Fibroblast of the aortic adventitia (primary cell): Measurements from ENCODE around the gene AFAP1. TPM values are rescaled to one million over a fixed set of nuclear protein-coding genes. Genes with fewer than 3 reads are reported as not detected.

Experiments
- DNase-seq: peaks from one replicate; pipeline ENCODE4 v3.0.0-alpha.2; 2010; ENCODE audit warnings: low read depth
- H3K4me3 ChIP-seq: 2 replicates; pipeline ENCODE4 v1.5.1; 2011; ENCODE audit warnings: low read depth, mild to moderate bottlenecking, control low read depth, low read length, moderate library complexity
- total RNA-seq: library from RNA; depleted of rRNA; stranded (reverse); fragments of >200 nt; gene quantifications from 2 replicates; pipeline ENCODE4 v1.2.3, GENCODE V29; 2012; ENCODE audit warnings: low replicate concordance
- TF ChIP-seq, protein P1 (sequence below): IDR thresholded peaks from 2 replicates; pipeline ENCODE4 v1.5.1; 2011; ENCODE audit warnings: mild to moderate bottlenecking, low read length, control low read depth, inconsistent platforms; ENCODE audit not compliant: insufficient read depth

AFAP1 gene
- total RNA-seq, 1 donor: 66.0 TPM

DNA sequence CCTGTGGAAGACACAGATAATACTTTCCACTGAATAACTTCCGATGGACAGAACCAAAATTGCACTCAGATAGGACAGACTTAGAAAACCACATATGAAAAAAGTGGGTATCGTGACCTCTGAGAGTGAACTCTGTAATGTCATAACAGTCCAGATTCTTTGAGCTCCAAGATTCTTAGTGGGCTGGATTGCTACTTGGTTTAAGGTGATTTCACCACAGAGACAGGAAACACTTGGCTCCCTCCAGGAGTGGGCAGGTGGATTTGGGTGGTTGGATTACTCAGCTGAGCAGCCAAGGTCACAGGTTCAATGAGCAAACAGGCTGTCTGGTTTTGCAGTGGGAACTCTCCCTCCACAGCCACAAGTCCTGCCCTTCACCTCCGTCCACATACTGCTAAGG lies 126.0 kb downstream of the AFAP1 start:
- no peak overlapping the region for H3K4me3 ChIP-seq
- peak; percentile 65 for DNase-seq
- TF ChIP-seq, protein P1, sequence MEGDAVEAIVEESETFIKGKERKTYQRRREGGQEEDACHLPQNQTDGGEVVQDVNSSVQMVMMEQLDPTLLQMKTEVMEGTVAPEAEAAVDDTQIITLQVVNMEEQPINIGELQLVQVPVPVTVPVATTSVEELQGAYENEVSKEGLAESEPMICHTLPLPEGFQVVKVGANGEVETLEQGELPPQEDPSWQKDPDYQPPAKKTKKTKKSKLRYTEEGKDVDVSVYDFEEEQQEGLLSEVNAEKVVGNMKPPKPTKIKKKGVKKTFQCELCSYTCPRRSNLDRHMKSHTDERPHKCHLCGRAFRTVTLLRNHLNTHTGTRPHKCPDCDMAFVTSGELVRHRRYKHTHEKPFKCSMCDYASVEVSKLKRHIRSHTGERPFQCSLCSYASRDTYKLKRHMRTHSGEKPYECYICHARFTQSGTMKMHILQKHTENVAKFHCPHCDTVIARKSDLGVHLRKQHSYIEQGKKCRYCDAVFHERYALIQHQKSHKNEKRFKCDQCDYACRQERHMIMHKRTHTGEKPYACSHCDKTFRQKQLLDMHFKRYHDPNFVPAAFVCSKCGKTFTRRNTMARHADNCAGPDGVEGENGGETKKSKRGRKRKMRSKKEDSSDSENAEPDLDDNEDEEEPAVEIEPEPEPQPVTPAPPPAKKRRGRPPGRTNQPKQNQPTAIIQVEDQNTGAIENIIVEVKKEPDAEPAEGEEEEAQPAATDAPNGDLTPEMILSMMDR: no peak

- no peak overlapping the region for H3K4me3 ChIP-seq
- TF ChIP-seq, protein P1: no peak
- DNase-seq: no peak
These were observed 126.7 kb downstream of the AFAP1 start for GRCh38 chr4:7812921-7813320.

- TF ChIP-seq, protein P1: no peak
- no peak for DNase-seq
- no peak overlapping the region for H3K4me3 ChIP-seq
These were observed 127.3 kb downstream of the AFAP1 start for GRCh38 chr4:7812231-7812857.

DNA sequence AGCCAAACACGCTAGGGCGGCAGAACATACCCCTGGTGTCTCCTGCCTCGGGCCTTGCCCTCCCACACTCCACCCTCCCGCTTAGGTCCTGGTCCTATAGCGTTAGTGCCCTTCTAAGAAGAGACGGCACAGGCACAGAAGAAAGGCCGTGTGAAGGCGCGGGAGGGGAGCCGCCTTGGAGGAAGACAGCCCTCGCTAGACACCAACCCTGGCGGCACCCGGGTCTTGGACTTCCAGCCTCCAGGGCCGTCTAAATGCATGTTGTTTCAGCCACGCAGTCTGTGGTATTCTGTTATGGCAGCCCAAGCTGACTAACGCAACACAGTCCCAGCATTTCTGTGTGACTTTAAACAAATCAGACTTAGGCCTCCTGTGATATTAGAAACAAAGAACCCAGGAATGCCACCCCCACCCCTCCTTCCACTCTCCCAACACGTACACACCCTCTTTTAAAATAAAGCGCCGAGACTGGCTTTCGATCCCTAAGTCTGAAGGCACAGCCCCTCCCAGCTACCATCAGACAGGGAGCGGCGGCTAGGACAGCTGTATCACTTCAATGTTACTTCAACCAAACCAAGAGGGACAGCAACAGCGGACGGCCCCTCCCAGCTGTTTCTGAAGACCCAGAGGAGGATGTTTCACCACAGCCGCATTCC lies 128.0 kb downstream of the AFAP1 start:
- peak; percentile 90 for DNase-seq
- no peak overlapping the region for H3K4me3 ChIP-seq
- TF ChIP-seq, protein P1: no peak

DNA sequence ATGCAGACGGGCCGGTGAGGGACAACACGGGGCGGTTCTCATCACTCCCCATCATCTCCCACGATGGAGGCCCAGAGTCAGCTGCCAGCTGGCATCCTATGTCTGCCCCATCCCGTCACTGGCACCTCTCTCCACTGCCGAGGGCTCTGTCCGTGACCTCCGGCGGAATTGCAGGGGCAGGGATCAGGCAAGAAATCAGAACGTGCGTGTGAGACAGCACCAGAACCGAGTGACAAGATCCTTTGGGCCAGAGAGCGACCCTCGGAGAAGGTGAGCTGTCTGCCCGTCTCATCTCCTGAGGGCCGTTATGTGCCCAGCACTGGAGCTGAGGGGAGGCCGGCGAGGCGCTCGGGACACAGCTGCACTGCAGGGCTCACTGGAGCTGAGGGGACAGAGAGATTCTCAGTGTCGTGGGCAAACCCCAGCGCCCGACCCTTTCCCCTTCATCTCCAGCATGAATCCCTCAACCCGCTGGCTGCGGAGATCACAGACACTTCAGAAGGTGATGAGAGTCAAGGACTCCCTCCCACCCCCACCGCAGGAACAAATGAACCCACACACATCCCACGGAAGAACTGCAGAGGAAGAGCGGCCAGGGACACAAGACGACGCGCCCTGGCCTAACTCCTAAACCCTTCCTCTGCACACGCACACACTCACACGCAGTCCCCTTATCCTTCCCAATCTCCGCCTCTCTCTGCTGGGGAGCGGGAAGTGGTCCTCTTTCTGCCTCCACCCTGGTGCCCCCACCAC lies 128.7 kb downstream of the AFAP1 start:
- DNase-seq: no peak
- TF ChIP-seq, protein P1: no peak
- H3K4me3 ChIP-seq: no peak overlapping the region

DNA sequence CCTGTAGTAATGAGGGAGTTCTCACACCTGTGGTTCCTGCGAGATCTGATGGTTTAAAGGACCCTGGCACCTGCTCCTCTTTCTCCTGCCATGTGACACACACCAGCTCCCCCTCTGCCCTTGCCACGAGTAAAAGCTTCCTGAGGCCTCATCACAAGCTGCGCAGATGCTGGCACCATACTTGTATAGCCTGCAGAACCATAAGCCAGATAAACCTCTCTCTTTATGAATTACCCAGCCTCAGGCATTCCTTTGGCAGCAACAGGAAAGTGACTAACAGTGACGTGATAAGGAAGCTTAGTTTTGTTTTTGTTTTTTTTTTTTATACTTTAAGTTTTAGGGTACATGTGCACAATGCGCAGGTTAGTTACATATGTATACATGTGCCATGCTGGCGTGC lies 130.9 kb downstream of the AFAP1 start:
- TF ChIP-seq, protein P1: no peak
- peak; percentile 88 for DNase-seq
- H3K4me3 ChIP-seq: no peak overlapping the region
